ENCODE data around the gene KIAA1614.

The KIAA1614 gene

DNA sequence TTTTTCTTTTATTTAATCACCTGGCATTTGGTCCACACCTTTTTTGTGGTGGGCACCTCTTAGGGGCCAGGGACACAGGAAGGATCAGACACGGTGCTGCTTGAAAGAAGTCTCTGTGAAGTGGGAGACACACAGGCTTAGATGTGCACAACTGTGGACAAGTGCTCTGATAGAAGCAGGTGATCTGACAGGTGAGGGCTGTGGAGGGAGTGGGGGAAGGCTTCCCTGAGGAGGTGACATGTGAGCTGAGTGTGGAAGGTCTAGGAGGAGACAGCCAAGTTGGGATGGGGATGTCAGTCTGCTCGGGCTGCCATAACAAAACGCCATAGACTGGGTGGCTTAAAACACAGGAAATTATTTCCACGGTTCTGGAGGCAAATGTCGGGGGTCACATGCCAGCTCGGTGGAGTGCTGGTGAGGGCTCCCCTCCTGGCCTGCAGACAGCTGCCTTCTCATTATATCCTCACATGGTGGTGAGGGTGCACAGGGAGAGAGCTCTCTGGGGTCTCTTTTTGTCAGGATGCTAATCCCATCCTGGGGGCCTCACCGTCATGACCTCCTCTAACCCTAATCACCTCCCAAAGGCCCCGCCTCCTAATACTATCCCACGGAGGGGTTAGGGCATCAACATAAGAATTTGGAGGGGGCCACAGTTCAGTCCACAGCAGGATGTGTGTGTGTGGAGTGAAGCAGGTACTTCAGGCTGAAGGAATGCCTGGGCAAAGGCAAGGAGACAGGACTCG, 5.2 kb upstream of the KIAA1614 start:
- DNase-seq (ENCODE audit: low spot score) = no peak

DNA sequence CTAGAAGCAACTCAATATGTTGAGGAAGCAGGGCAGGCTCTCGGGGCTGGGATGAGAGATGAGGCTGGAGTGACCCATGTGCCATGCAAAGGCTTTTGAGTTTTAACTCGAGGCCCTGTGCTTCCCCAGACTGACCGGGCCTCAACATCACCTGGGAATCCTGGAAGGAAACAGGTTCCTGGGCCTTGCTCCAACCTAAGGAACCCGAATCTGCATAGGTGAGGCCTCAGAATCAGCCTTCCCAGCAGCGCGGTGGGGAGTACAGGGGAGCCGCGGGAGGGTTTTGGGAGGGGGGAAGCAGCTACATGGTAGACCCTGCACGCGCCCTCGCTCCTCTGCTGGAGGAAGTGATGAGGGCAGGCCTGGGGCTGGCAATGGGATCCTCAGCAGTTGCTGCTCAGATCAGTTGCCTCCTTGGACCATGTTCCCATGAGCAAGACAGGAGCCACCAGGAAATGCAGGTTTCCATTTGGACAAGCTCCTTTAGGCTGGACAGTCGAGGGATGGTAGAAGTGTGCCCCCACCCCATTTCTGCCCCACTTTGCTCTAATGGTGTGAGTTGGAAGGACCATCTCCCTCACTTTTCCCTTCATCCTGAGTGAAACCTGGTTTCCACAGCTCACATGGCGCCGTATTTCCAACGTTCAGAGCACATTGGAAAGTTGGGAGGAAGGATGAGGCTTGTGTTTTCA, 4.5 kb upstream of the KIAA1614 start:
- peak; percentile 51 for DNase-seq (ENCODE audit: low spot score)

GRCh38 chr1:180909005-180909414, 3.7 kb upstream of the KIAA1614 start:
- no peak for DNase-seq (ENCODE audit: low spot score)

- DNase-seq (ENCODE audit: low spot score) = no peak
Measured at GRCh38 chr1:180909462-180909976, 3.2 kb upstream of the KIAA1614 start.

DNA sequence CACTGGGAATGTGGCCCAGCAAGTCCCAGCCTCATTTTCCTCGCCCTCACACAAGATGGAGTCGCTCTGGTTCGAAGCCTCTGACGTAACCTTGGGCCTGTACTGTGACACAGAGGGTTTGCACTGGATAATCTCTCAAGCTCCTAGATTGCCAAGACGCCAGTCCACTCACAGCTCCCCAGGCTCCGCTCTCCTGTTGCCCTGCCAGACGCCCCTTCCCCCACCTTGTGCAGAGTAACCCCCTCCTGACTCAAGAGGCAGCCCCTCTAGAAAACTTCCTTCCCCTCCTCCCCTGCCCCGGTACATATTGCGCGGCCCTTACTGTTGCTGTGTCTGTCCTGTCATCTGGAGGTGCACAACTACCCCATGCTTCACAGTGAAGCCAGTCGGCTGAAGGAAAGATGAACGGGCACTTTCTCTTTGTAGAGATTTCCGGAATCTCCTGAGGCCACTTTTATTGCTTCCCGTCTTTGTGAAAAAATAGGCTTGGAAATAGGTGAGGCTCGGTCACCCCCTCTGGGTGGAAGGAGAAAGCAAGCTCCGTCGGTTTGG, 981 bp upstream of the KIAA1614 start:
- peak; percentile 67 for DNase-seq (ENCODE audit: low spot score)

GRCh38 chr1:180912211-180912800, 391 bp upstream of the KIAA1614 start:
- peak; percentile 76 for DNase-seq (ENCODE audit: low spot score)

- no peak for DNase-seq (ENCODE audit: low spot score)
Measured at GRCh38 chr1:180915426-180915965, 2.8 kb downstream of the KIAA1614 start.

DNA sequence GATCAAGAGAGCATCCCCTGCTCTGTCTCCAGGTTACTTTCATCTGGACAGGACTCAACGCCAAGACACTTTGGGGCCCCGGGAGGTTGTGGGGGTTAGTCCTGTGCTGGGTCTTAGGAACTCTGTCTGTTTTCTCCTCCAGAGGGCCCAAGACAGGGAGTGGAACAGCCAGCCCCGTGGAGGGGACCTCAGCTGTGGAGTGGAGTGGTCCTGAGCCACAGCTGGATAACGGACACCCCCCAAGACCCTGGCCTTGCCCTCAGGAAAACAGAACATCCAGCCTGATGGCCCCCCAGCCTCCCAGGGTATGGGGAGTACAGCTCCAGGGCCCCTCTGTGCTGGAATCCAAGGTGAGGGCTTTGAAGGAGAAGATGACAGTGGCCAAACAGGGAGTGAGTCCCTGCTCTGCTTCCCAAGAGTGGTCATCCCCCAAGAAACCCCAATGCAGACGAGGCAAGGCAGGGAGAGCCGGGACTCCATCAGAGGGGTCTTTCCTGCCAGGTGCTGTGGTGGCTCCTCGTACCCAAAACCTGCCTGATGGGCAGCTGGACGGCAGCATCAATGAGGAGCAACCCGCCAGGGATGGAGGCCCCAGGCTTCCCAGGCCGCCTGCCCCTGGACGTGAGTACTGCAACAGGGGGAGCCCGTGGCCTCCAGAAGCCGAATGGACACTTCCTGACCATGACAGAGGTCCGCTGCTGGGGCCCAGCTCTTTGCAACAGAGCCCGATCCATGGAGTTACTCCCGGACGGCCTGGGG, 3.5 kb downstream of the KIAA1614 start:
- DNase-seq (ENCODE audit: low spot score) = no peak

- DNase-seq (ENCODE audit: low spot score) = no peak
Measured at GRCh38 chr1:180916771-180917170, 4.1 kb downstream of the KIAA1614 start.

- no peak for DNase-seq (ENCODE audit: low spot score)
Measured at GRCh38 chr1:180917306-180918065, 4.8 kb downstream of the KIAA1614 start.

GRCh38 chr1:180918519-180918918, 5.8 kb downstream of the KIAA1614 start:
- DNase-seq (ENCODE audit: low spot score) = no peak

DNA sequence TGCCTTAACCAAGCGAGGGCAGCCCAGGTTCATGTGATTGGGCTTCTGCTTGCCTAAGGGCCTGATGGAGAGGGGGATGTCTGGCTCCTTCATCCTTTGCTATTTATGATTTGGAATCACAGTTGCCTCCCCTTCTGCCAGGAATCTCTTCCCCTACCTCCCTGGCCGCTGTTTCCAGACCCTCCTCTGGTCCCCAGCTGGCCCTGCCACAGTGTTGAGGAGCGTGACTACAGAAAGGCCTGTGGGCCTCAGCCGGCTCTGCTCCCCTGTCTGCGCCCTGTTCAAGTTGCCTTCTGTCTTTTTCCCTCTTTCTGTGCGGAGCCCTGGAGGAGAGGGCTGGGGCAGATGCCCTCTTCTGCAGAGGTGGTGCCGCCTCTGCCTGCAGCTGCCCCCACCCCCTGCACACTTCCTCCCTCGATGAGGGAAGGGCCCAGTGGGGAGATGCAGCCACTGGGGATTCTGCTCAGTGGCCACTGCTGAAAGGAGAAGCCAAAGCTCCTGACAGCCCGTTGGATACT, 6.5 kb downstream of the KIAA1614 start:
- no peak for DNase-seq (ENCODE audit: low spot score)

GRCh38 chr1:180920193-180920592, 7.5 kb downstream of the KIAA1614 start:
- DNase-seq (ENCODE audit: low spot score) = no peak

DNA sequence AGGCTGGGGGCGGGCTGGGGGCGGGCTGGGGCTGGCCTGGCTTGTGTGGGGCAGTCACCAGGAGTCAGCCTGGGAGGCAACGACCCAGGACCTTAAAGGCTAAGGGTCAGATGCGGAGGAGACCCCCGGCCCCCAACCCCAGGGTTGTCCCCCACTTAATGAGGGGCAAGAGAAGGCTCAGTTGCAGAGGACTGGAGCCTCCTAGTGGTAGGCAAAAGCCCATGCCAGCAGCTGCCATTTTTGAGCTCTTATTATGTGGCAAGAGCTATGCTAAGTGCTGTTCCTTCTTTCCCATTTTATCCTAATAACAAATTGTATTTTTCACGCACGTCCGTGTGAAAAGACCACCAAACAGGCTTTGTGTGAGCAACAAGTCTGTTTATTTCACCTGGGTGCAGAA, 8.0 kb downstream of the KIAA1614 start:
- no peak for DNase-seq (ENCODE audit: low spot score)

DNA sequence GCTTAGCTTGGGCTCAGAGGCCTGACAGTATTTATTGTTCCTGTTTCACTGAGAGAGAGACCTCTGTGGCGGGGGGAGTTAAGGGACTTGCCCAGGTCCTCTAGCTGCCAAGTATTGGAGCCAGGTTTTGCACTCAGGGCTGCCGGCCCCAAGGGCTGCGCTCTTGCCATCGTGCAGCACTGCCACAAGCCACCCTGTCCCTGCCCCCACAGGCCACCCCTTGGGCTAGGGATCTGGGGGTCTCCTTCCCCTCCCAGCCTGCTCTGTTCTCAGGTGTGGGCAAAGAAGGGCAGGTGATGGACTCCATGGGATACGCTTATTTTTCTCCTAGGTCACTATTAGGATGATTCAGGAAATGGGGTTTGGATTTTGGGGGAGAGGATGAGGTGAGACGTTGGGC, 8.7 kb downstream of the KIAA1614 start:
- DNase-seq (ENCODE audit: low spot score) = no peak

DNA sequence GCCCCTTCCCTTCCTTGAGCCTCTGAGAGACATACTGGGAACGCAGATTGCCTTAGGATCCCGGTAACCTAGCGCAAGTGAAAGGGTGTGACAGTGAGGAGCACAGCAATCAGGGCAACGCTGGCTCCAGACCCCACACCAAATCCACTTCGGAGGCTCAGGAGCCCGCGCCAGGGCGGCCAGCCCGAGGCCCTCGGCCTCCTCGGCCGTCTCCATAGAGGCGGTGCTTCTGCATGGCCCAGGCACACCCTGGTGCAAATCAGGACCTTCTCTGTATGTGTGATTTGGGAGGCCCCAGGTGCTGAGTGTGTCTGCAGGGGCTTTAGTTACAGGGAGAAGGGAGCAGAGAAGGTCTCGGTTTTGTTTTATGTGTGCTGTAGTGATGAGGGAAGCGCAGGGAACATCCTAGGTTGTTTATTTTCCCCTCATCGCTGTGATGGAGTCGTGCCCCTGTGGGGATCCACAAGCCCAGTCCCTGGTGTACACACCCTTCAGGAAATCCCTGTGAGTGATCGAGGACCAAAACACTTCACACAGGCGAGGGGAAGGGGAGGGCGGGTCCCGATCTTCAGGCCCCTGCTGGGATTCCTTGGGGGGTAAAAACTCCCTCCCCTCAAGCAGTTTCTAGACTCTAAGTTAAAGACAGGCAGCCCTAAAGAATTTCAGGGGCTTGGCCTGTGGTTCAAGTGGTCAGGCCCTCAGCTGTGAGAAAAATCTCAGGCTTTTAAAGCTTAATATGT, 9.4 kb downstream of the KIAA1614 start:
- no peak for DNase-seq (ENCODE audit: low spot score)

GRCh38 chr1:180922631-180923015, 9.9 kb downstream of the KIAA1614 start:
- DNase-seq (ENCODE audit: low spot score) = no peak

DNA sequence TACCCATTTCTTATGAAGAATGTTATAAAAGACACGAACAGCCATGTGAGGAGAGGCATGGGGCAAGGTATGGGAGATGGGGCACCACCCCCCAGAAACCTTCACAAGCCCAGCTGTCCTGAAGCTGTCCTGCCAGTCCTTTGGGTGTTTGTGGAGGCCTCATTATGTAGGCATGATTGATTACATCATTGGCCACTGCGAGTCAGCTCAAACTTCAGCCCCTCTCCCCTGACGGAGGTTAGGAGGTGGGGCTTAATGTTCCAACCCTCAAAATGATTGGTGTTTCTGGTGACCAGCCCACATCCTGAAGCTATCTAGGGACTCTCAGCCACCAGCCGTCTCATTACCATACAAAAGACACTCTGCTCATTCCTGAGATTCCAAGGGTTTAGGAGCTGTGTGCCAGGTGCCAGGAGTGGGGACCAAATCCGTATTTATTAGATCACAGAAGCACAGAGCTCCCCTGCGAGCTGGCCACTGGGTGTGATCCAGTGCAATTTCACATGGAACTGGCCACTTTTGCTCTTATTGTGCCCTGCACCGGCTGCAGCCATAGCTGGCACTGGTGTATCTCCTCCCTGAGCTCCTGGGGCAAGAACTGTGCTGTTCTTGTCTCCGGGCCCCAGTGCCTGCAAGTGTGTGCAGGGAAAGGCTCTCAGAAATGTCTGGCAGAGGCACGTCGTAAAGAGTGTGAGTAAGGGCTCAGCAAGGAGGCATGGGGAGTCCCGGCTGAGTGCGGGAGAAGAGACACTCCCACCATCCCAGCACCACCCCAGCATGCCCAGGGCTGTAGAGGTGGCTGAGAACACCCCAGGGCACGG, 10.5 kb downstream of the KIAA1614 start:
- DNase-seq (ENCODE audit: low spot score) = no peak

GRCh38 chr1:180923887-180924286, 11.2 kb downstream of the KIAA1614 start:
- no peak for DNase-seq (ENCODE audit: low spot score)
